ENCODE results near the gene THSD1.

Gene THSD1

DNA sequence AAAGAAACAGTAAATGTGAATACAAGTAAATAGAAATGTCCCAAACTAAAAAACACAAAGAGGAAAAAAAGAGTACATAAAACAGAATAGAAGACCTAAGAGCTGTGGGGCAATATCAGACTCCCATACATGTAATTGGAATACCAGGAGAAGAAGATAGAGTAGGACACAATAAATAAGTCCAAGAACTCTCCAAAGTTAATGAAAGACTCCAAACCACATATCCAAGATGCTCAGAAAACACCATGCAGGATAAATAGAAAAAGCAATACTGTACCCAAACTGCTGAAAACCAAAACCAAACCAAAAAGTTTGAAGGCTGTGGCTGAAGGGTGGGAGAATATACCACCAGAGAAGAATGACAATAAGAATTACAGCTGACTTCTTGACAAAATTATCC is 18.3 kb downstream of the THSD1 start:
- Mint-ChIP-seq H3K4me3 (no peak overlapping the region), H3K36me3 (ENCODE audit: low read depth) (peaks cover 3% of the 10 kb centered on the region), H3K27ac (no peak overlapping the region)

DNA sequence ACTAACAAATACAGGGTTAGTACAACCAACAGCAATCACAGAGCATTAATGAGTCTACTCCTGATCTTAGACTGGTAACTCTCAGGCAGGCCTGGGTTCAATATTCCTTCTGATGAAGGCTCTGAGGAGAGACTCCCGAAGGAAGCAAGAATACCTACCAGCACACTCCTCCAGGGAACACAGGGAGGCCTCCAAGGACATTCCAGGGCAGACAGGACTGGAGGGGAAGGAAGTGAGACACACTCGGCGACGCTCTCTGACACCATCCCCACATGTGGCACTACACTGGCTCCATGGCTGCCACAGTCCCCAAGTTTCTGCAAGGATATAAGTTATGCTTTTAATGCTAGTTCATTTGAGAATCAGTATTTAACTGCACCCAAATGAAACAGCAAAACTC is 20.1 kb downstream of the THSD1 start:
- Mint-ChIP-seq H3K4me1 (peaks cover 4% of the 10 kb centered on the region), H3K9me3 (no peaks in the 10 kb centered on the region), H3K36me3 (ENCODE audit: low read depth) (peaks cover 3% of the 10 kb centered on the region), H3K27ac (no peak overlapping the region), H3K4me3 (no peak overlapping the region), H3K27me3 (ENCODE audit: low read depth) (no peaks in the 10 kb centered on the region)
- TF ChIP-seq, protein P1, sequence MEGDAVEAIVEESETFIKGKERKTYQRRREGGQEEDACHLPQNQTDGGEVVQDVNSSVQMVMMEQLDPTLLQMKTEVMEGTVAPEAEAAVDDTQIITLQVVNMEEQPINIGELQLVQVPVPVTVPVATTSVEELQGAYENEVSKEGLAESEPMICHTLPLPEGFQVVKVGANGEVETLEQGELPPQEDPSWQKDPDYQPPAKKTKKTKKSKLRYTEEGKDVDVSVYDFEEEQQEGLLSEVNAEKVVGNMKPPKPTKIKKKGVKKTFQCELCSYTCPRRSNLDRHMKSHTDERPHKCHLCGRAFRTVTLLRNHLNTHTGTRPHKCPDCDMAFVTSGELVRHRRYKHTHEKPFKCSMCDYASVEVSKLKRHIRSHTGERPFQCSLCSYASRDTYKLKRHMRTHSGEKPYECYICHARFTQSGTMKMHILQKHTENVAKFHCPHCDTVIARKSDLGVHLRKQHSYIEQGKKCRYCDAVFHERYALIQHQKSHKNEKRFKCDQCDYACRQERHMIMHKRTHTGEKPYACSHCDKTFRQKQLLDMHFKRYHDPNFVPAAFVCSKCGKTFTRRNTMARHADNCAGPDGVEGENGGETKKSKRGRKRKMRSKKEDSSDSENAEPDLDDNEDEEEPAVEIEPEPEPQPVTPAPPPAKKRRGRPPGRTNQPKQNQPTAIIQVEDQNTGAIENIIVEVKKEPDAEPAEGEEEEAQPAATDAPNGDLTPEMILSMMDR (IDR thresholded peaks at IDR 0.05; ENCODE audit: unreplicated experiment in 3 of 3): no peak

More for the DNA sequence above, 18.3 kb downstream of the THSD1 start:
- Mint-ChIP-seq H3K9me3 (no peaks in the 10 kb centered on the region), H3K4me1 (peaks cover 4% of the 10 kb centered on the region), H3K27me3 (ENCODE audit: low read depth) (no peaks in the 10 kb centered on the region)
- TF ChIP-seq, protein P1 (IDR thresholded peaks at IDR 0.05; ENCODE audit: unreplicated experiment in 3 of 3): no peak

DNA sequence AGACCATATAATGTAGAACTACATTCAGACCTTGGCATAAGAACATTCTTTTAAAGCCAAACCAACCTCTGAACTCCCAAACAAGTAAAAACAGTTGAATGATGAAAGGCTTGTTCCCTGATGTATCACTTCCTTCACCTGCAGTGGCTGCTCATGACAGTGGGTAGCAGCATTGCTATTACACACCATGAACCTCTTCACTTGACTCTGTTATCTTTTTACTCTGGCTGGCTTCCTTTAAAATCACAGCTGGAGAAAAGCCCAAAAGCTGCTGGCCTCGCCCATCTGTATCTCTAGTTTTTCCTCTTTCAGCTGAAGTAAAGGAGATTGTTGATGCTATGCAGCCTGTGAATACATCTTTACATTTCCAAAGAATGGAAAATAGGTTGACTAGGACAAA is 22.6 kb downstream of the THSD1 start:
- TF ChIP-seq, protein P1 (IDR thresholded peaks at IDR 0.05; ENCODE audit: unreplicated experiment in 3 of 3): no peak
- H3K4me1 Mint-ChIP-seq: peaks cover 4% of the 10 kb centered on the region
- H3K36me3 Mint-ChIP-seq (ENCODE audit: low read depth): peaks cover 3% of the 10 kb centered on the region
- no peaks in the 10 kb centered on the region for H3K9me3 Mint-ChIP-seq
- no peak overlapping the region for H3K27ac Mint-ChIP-seq
- H3K27me3 Mint-ChIP-seq (ENCODE audit: low read depth): no peaks in the 10 kb centered on the region
- no peak overlapping the region for H3K4me3 Mint-ChIP-seq

DNA sequence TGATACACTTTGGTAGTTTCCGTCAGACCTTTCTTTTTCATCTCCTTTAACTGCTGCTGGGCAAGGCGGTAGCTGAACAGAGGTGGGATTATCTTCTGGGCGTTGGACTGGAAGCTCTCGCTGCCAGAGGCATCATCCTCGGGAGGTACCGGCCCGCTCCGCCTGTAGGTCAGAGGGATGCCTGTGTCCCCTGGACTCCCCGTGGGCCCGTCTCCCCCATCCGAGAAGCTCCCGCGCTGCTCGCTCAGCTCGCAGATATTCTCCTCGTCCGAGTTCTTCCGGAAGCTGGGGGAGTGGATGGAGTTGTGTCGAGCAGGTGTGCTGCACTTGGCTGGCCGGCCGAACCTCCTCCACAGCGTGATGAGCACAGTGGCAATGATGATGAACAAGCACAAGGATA is 27.7 kb downstream of the THSD1 start:
- Mint-ChIP-seq H3K27ac (no peak overlapping the region), H3K4me1 (peaks cover under 1% of the 10 kb centered on the region), H3K9me3 (no peaks in the 10 kb centered on the region), H3K4me3 (no peak overlapping the region), H3K36me3 (ENCODE audit: low read depth) (no peaks in the 10 kb centered on the region), H3K27me3 (ENCODE audit: low read depth) (no peaks in the 10 kb centered on the region)
- TF ChIP-seq, protein P1 (IDR thresholded peaks at IDR 0.05; ENCODE audit: unreplicated experiment in 3 of 3): no peak

DNA sequence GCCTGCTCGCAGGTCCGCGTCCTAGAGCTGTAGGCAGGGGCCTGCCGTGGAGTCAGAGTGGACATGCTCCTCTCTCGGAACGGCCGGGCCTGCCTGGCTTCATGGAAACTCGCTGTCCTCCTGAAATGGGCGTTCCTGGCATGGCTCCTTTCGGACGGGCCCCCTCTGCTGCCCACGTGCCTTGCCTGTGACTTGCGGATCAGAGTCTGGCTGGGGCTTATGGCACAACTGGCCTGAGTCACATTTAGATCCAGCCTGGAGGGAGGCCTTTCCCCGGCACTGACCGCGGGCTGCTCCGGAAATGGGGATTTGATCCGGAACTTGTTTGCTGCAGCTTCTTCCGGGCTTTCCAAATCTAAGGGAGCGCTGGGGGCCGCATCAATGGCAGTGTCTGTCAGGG is 28.1 kb downstream of the THSD1 start:
- no peaks in the 10 kb centered on the region for H3K36me3 Mint-ChIP-seq (ENCODE audit: low read depth)
- H3K9me3 Mint-ChIP-seq: no peaks in the 10 kb centered on the region
- TF ChIP-seq, protein P1 (IDR thresholded peaks at IDR 0.05; ENCODE audit: unreplicated experiment in 3 of 3): no peak
- no peak overlapping the region for H3K4me3 Mint-ChIP-seq
- H3K27me3 Mint-ChIP-seq (ENCODE audit: low read depth): no peaks in the 10 kb centered on the region
- H3K4me1 Mint-ChIP-seq: no peaks in the 10 kb centered on the region
- no peak overlapping the region for H3K27ac Mint-ChIP-seq

DNA sequence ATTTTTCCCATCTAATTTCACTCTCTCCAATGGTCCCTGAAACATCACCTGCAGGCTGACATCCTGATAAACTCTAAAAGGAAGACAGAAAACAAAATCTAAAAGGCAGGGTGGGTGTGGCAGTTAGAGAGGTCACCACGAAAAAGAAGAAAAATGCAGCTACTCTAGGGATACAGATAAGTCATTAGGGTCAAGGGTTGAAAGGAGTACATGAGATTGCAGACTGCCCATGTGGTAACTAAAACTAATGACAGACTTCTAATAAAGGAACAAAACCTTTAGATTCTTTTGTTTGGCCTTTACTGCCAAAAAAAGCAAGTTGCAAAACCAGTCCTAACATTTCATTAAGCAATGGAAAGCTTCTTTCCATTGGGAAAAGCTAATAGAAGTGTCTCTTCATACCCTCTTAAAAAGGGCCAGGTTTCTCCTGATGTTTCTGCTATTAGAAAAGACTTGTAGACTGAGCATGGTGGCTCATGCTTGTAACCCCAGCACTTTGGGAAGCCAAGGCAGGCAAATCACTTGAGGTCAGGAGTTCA is 31.0 kb downstream of the THSD1 start:
- no peak overlapping the region for H3K27ac Mint-ChIP-seq
- no peak overlapping the region for H3K4me3 Mint-ChIP-seq
- TF ChIP-seq, protein P1 (IDR thresholded peaks at IDR 0.05; ENCODE audit: unreplicated experiment in 3 of 3): no peak
- H3K27me3 Mint-ChIP-seq (ENCODE audit: low read depth): no peaks in the 10 kb centered on the region
- no peaks in the 10 kb centered on the region for H3K9me3 Mint-ChIP-seq
- H3K4me1 Mint-ChIP-seq: peaks cover 10% of the 10 kb centered on the region
- H3K36me3 Mint-ChIP-seq (ENCODE audit: low read depth): no peaks in the 10 kb centered on the region
